ENCODE results near the gene INTS14.
A peak's percentile ranks its signal among the peaks of the same experiment; 100 is the strongest.

Gene INTS14

DNA sequence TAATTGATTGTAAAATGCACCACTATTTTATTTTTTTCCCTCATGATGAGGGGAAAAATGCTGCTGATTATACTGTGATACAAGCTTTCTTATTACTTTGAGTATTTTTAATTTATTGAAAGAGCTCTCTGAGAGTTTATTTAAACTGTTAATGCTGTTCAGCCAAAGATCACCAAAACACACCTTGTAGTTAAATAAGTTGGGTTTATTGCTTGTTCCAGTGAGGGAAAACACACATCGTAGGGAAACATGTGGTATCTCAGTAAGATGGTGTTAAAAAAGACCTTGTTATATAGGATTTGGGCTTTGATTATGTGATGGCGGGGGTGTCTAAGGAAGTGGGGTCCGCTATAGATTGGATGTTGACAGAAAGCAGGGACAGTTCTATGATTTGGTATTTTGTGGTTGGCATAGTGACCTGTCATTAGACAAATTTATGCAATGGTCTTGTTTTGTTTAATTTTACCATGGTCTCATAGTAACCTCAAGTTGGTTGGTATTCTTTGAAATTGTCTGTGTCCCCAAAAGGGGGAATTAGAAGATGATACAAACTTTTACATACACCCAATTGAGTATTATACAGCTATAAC, 69.6 kb downstream of the INTS14 start:
- Histone ChIP-seq H3K4me1 (ENCODE audit: control insufficient read depth, insufficient read depth, low read length, poor library complexity, severe bottlenecking) (no peaks in the 10 kb centered on the region), H3K4me3 (ENCODE audit: insufficient read depth, low read depth, low read length, poor library complexity, severe bottlenecking) (no peak overlapping the region), H3K27ac (ENCODE audit: insufficient read depth, low read length, poor library complexity, severe bottlenecking) (no peak overlapping the region), H3K9me3 (ENCODE audit: control insufficient read depth, low read length) (no peaks in the 10 kb centered on the region), H3K27me3 (replicated peaks; ENCODE audit: control insufficient read depth, insufficient read depth, low read length, poor library complexity, severe bottlenecking) (no peaks in the 10 kb centered on the region), H3K36me3 (ENCODE audit: control insufficient read depth, insufficient read depth, low read length) (no peaks in the 10 kb centered on the region)
- no peak for DNase-seq

- Histone ChIP-seq H3K27me3 (replicated peaks; ENCODE audit: control insufficient read depth, insufficient read depth, low read length, poor library complexity, severe bottlenecking) (no peaks in the 10 kb centered on the region), H3K9me3 (ENCODE audit: control insufficient read depth, low read length) (no peaks in the 10 kb centered on the region), H3K4me1 (ENCODE audit: control insufficient read depth, insufficient read depth, low read length, poor library complexity, severe bottlenecking) (no peaks in the 10 kb centered on the region), H3K4me3 (ENCODE audit: insufficient read depth, low read depth, low read length, poor library complexity, severe bottlenecking) (no peak overlapping the region), H3K36me3 (ENCODE audit: control insufficient read depth, insufficient read depth, low read length) (no peaks in the 10 kb centered on the region), H3K27ac (ENCODE audit: insufficient read depth, low read length, poor library complexity, severe bottlenecking) (no peak overlapping the region)
- DNase-seq: no peak
Measured at GRCh38 chr15:65540314-65540713, 70.6 kb downstream of the INTS14 start.

DNA sequence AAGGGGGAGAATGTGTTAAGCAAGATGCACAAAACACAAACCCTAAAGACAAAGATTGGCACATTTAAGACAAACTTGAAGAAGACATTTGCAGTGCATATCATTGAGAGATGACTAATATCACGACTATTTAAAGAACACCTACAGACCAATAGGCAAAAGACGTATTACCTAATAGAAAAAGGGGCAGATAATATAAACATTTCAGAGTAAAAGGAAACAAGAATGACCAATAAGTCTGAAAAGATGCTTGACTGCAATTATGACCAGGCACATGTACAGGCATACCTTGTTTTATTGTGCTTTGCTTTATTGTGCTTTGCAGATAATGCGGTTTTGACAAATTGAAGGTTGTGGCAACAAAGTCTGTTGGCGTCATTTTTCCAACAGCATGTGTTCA, 75.7 kb downstream of the INTS14 start:
- Histone ChIP-seq H3K27ac (ENCODE audit: insufficient read depth, low read length, poor library complexity, severe bottlenecking) (no peak overlapping the region), H3K9me3 (ENCODE audit: control insufficient read depth, low read length) (no peaks in the 10 kb centered on the region), H3K4me3 (ENCODE audit: insufficient read depth, low read depth, low read length, poor library complexity, severe bottlenecking) (no peak overlapping the region), H3K27me3 (replicated peaks; ENCODE audit: control insufficient read depth, insufficient read depth, low read length, poor library complexity, severe bottlenecking) (no peaks in the 10 kb centered on the region), H3K36me3 (ENCODE audit: control insufficient read depth, insufficient read depth, low read length) (no peaks in the 10 kb centered on the region), H3K4me1 (ENCODE audit: control insufficient read depth, insufficient read depth, low read length, poor library complexity, severe bottlenecking) (no peaks in the 10 kb centered on the region)
- no peak for DNase-seq

- H3K9me3 ChIP-seq (ENCODE audit: control insufficient read depth, low read length): no peaks in the 10 kb centered on the region
- no peaks in the 10 kb centered on the region for H3K27me3 ChIP-seq (replicated peaks; ENCODE audit: control insufficient read depth, insufficient read depth, low read length, poor library complexity, severe bottlenecking)
- no peak overlapping the region for H3K27ac ChIP-seq (ENCODE audit: insufficient read depth, low read length, poor library complexity, severe bottlenecking)
- no peaks in the 10 kb centered on the region for H3K36me3 ChIP-seq (ENCODE audit: control insufficient read depth, insufficient read depth, low read length)
- no peak overlapping the region for H3K4me3 ChIP-seq (ENCODE audit: insufficient read depth, low read depth, low read length, poor library complexity, severe bottlenecking)
- peaks cover 4% of the 10 kb centered on the region for H3K4me1 ChIP-seq (ENCODE audit: control insufficient read depth, insufficient read depth, low read length, poor library complexity, severe bottlenecking)
- DNase-seq: no peak
Measured at GRCh38 chr15:65533057-65533756, 77.7 kb downstream of the INTS14 start.

DNA sequence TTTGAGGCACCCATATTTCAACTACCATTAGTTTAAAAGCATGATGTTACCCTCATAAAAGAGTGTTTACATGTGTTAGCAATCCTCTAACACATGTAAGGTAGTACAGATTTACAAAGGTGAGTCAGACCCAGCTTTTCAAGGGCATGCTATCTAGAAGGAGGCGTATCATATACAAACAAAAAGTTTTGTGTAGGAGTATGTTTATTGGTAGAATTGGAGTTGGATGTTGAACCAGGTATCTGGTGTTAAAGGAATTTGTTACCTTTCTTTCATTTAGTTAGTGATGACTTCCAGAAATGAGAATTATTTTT, 78.2 kb downstream of the INTS14 start:
- no peak for DNase-seq
- no peaks in the 10 kb centered on the region for H3K36me3 ChIP-seq (ENCODE audit: control insufficient read depth, insufficient read depth, low read length)
- no peaks in the 10 kb centered on the region for H3K27me3 ChIP-seq (replicated peaks; ENCODE audit: control insufficient read depth, insufficient read depth, low read length, poor library complexity, severe bottlenecking)
- peaks cover 4% of the 10 kb centered on the region for H3K4me1 ChIP-seq (ENCODE audit: control insufficient read depth, insufficient read depth, low read length, poor library complexity, severe bottlenecking)
- H3K27ac ChIP-seq (ENCODE audit: insufficient read depth, low read length, poor library complexity, severe bottlenecking): no peak overlapping the region
- no peaks in the 10 kb centered on the region for H3K9me3 ChIP-seq (ENCODE audit: control insufficient read depth, low read length)
- H3K4me3 ChIP-seq (ENCODE audit: insufficient read depth, low read depth, low read length, poor library complexity, severe bottlenecking): no peak overlapping the region

GRCh38 chr15:65530318-65531111, 80.4 kb downstream of the INTS14 start, which contains the start of gene HACD3:
Gene HACD3 (plus strand): TSS chr15:65530463. CDS start chr15:65530632, 169 bp downstream.
- Histone ChIP-seq H3K27ac (ENCODE audit: insufficient read depth, low read length, poor library complexity, severe bottlenecking) (peak within 1 kb of the TSS; percentile 78), H3K27me3 (replicated peaks; ENCODE audit: control insufficient read depth, insufficient read depth, low read length, poor library complexity, severe bottlenecking) (no peaks in the 10 kb centered on the region), H3K4me1 (ENCODE audit: control insufficient read depth, insufficient read depth, low read length, poor library complexity, severe bottlenecking) (peaks cover 4% of the 10 kb centered on the region), H3K9me3 (ENCODE audit: control insufficient read depth, low read length) (no peaks in the 10 kb centered on the region), H3K4me3 (ENCODE audit: insufficient read depth, low read depth, low read length, poor library complexity, severe bottlenecking) (peak within 1 kb of the TSS; percentile 87), H3K36me3 (ENCODE audit: control insufficient read depth, insufficient read depth, low read length) (no peaks in the 10 kb centered on the region)
- peak; percentile 72 to 83 (median 77) for DNase-seq

- peak overlapping the region; percentile 78 for H3K27ac ChIP-seq (ENCODE audit: insufficient read depth, low read length, poor library complexity, severe bottlenecking)
Measured at GRCh38 chr15:65529762-65530317, 81.1 kb downstream of the INTS14 start.

More at GRCh38 chr15:65529762-65530317, 81.1 kb downstream of the INTS14 start:
- Histone ChIP-seq H3K4me3 (ENCODE audit: insufficient read depth, low read depth, low read length, poor library complexity, severe bottlenecking) (peak overlapping the region; percentile 87), H3K9me3 (ENCODE audit: control insufficient read depth, low read length) (no peaks in the 10 kb centered on the region), H3K36me3 (ENCODE audit: control insufficient read depth, insufficient read depth, low read length) (no peaks in the 10 kb centered on the region), H3K27me3 (replicated peaks; ENCODE audit: control insufficient read depth, insufficient read depth, low read length, poor library complexity, severe bottlenecking) (no peaks in the 10 kb centered on the region), H3K4me1 (ENCODE audit: control insufficient read depth, insufficient read depth, low read length, poor library complexity, severe bottlenecking) (peaks cover 4% of the 10 kb centered on the region)
- DNase-seq: no peak

All from effector memory CD4-positive, alpha-beta T cell (primary cell).